B cell (primary cell): ENCODE data around the gene TRIM9. TPM values are rescaled to one million over a fixed set of nuclear protein-coding genes. Genes with fewer than 3 reads are reported as not detected.

ENCODE experiments used
- ATAC-seq: fragments of 200-7000 bp; cut with Tn5 transposase; one replicate; pipeline ENCODE4 v1.10.0; 2021; ENCODE audit warnings: low read depth, mild to moderate bottlenecking, moderate number of reproducible peaks, moderate library complexity
- CTCF ChIA-PET: fragments of 350-600 bp; sonication (Branson Sonifier 250); formaldehyde crosslinking; loops from one replicate; lab custom pipeline; 2021; ENCODE audit warnings: antibody characterized with exemption, inconsistent platforms; lab: Charles Lee
- POLR2A ChIA-PET: fragments of 350-600 bp; sonication (Branson Sonifier 250); formaldehyde crosslinking; loops from one replicate; lab custom pipeline; 2021; ENCODE audit warnings: antibody characterized with exemption; lab: Charles Lee
- DNase-seq: peaks from one replicate; pipeline ENCODE4 v3.0.0; 2013
- H2AFZ ChIP-seq: 2 replicates; pipeline ENCODE4 v1.6.1; 2012; ENCODE audit warnings: mild to moderate bottlenecking, low read depth, low read length; ENCODE audit not compliant: insufficient read depth, poor library complexity, severe bottlenecking
- H3K27ac ChIP-seq, 2 donors: 1 replicate in 1 of 2; 2 replicates in 1 of 2; pipeline ENCODE4 v1.5.1; 2012 to 2013; ENCODE audit warnings: low read length in 2 of 2, mild to moderate bottlenecking in 2 of 2, moderate library complexity in 1 of 2
- H3K27me3 ChIP-seq, 4 experiments: fragments of 200-600 bp in 1 of 4; sonication (generic) in 1 of 4; replicated peaks in 1 of 4; 1 replicate in 2 of 4; 2 replicates in 2 of 4; pipeline versions ENCODE4 v1.6.1 to v1.7.0; 2013 to 2016; ENCODE audit warnings: low read length in 3 of 4, mild to moderate bottlenecking in 2 of 4, mixed read lengths in 1 of 4, moderate library complexity in 1 of 4; ENCODE audit not compliant: insufficient read depth in 4 of 4, control insufficient read depth in 3 of 4; ENCODE audit errors: control extremely low read depth in 1 of 4
- H3K36me3 ChIP-seq, 2 experiments: replicated peaks in 1 of 2; 1 replicate in 1 of 2; 2 replicates in 1 of 2; pipeline versions ENCODE4 v1.6.1 to v1.7.1; 2013; ENCODE audit warnings: low read length in 1 of 2; ENCODE audit not compliant: insufficient read depth in 2 of 2, control insufficient read depth in 1 of 2; ENCODE audit errors: control extremely low read depth in 1 of 2, extremely low read depth in 1 of 2
- H3K4me1 ChIP-seq, 2 donors: fragments of 200-600 bp in 1 of 2; sonication (generic) in 1 of 2; 1 replicate in 1 of 2; 2 replicates in 1 of 2; pipeline versions ENCODE4 v1.5.1 to v1.6.1; 2013 to 2017; ENCODE audit warnings: low read length in 2 of 2; ENCODE audit not compliant: control insufficient read depth in 2 of 2, insufficient read depth in 2 of 2
- H3K4me2 ChIP-seq: replicated peaks from 2 replicates; pipeline ENCODE3; 2012; ENCODE audit warnings: mild to moderate bottlenecking, low read depth, low read length; ENCODE audit not compliant: poor library complexity, severe bottlenecking
- H3K4me3 ChIP-seq, 5 experiments: fragments of 200-600 bp in 1 of 5; sonication (generic) in 1 of 5; 1 replicate in 3 of 5; 2 replicates in 2 of 5; pipeline versions ENCODE4 v1.5.1 to v1.7.0; 2011 to 2016; ENCODE audit warnings: low read length in 4 of 5, mild to moderate bottlenecking in 4 of 5, low read depth in 2 of 5, control low read depth in 1 of 5, moderate library complexity in 1 of 5; ENCODE audit not compliant: insufficient read depth in 1 of 5; ENCODE audit errors: control extremely low read depth in 1 of 5, extremely low read depth in 1 of 5
- H3K79me2 ChIP-seq: fragments of 200-600 bp; sonication (generic); one replicate; pipeline ENCODE4 v1.6.0; 2016; ENCODE audit warnings: low read length; ENCODE audit not compliant: control insufficient read depth, insufficient read depth
- H3K9ac ChIP-seq: fragments of 200-600 bp; sonication (generic); 2 replicates; pipeline ENCODE4 v1.6.1; 2017; ENCODE audit warnings: mild to moderate bottlenecking, low read length, moderate library complexity
- H3K9me3 ChIP-seq, 3 donors: one replicate each; pipeline versions ENCODE4 v1.6.1 to v1.7.1; 2013; ENCODE audit warnings: low read length in 2 of 3; ENCODE audit not compliant: control insufficient read depth in 2 of 3, insufficient read depth in 1 of 3; ENCODE audit errors: control extremely low read depth in 1 of 3
- H4K20me1 ChIP-seq: 2 replicates; pipeline ENCODE4 v1.6.0; 2012; ENCODE audit warnings: mild to moderate bottlenecking, low read length; ENCODE audit not compliant: insufficient read depth, control insufficient read depth, poor library complexity, severe bottlenecking
- H3K27ac Mint-ChIP-seq: one replicate; pipeline ENCODE4 v1.8.0; 2021; ENCODE audit warnings: mixed read lengths
- H3K27me3 Mint-ChIP-seq: one replicate; pipeline ENCODE4 v1.8.0; 2021; ENCODE audit warnings: mixed read lengths
- H3K4me1 Mint-ChIP-seq: one replicate; pipeline ENCODE4 v1.8.0; 2021; ENCODE audit warnings: mixed read lengths
- H3K4me3 Mint-ChIP-seq: one replicate; pipeline ENCODE4 v1.8.0; 2021; ENCODE audit warnings: mixed read lengths
- H3K9me3 Mint-ChIP-seq: one replicate; pipeline ENCODE4 v1.8.0; 2022; ENCODE audit warnings: mixed read lengths; ENCODE audit not compliant: insufficient read depth
- EZH2 ChIP-seq: IDR thresholded peaks from 2 replicates; pipeline ENCODE4 v1.6.1; 2012; ENCODE audit warnings: borderline replicate concordance, low read depth, mild to moderate bottlenecking, moderate library complexity, low read length; ENCODE audit not compliant: insufficient read depth, poor library complexity, severe bottlenecking
- WGBS: methylation state at CpG from one replicate; pipeline ENCODE4 v1.1.5; 2013; ENCODE audit warnings: missing lambda C conversion rate; ENCODE audit not compliant: insufficient coverage; 5-methylcytosine and 5-hydroxymethylcytosine counted together
- intact Hi-C: fragments of 100-400 bp; cut with micrococcal nuclease; formaldehyde crosslinking; loops from one replicate; pipeline ENCODE4 v1.10.0; 2022
- polyA plus RNA-seq: library from polyadenylated mRNA; depleted of rRNA; stranded (reverse); fragments of >200 nt; gene quantifications from 2 replicates; pipeline ENCODE4 v1.2.3, GENCODE V29; 2012
- total RNA-seq, 2 donors: library from RNA; stranded (reverse); fragments of 120-200 nt in 1 of 2; gene quantifications; 1 replicate in 1 of 2; 2 replicates in 1 of 2; pipeline versions ENCODE4 v1.2.3 to v1.2.4, GENCODE V29; 2013 to 2022
- TF ChIP-seq, protein P1 (sequence below): fragments of 200-600 bp; IDR thresholded peaks from one replicate; pipeline ENCODE4 v1.8.0; 2022; ENCODE audit warnings: antibody characterized with exemption, mild to moderate bottlenecking

The TRIM9 gene
- total and polyA plus RNA-seq, 2 donors (not counting 1 experiment from before 2014, with no cell fraction given): 0.24 to 0.32 TPM

GRCh38 chr14:51096870-51097269 is 2.0 kb upstream of the TRIM9 start:
- no peaks in the 10 kb centered on the region for H4K20me1 ChIP-seq
- no peak overlapping the region for H3K27ac Mint-ChIP-seq
- no peak overlapping the region for H3K9ac ChIP-seq
- intact Hi-C loops: loop anchor here (5.0 to 10.0 kb wide), 7 partner anchors 148 to 1598 kb away; partner anchors contain the start of genes ERO1A, FRMD6, GPR137C and POLE2
- H3K4me1 ChIP-seq: peaks cover 21 to 24% of the 10 kb centered on the region in 2 donors
- peaks cover 0 to 20% (median 0%) of the 10 kb centered on the region in 3 donors for H3K9me3 ChIP-seq
- DNase-seq: no peak
- no peak for TF ChIP-seq EZH2
- TF ChIP-seq, protein P1, sequence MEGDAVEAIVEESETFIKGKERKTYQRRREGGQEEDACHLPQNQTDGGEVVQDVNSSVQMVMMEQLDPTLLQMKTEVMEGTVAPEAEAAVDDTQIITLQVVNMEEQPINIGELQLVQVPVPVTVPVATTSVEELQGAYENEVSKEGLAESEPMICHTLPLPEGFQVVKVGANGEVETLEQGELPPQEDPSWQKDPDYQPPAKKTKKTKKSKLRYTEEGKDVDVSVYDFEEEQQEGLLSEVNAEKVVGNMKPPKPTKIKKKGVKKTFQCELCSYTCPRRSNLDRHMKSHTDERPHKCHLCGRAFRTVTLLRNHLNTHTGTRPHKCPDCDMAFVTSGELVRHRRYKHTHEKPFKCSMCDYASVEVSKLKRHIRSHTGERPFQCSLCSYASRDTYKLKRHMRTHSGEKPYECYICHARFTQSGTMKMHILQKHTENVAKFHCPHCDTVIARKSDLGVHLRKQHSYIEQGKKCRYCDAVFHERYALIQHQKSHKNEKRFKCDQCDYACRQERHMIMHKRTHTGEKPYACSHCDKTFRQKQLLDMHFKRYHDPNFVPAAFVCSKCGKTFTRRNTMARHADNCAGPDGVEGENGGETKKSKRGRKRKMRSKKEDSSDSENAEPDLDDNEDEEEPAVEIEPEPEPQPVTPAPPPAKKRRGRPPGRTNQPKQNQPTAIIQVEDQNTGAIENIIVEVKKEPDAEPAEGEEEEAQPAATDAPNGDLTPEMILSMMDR: no peak
- H3K4me2 ChIP-seq: no peak overlapping the region
- H3K4me3 ChIP-seq: no peak overlapping the region
- 100% methylated on average over 1 of the region's 2 CpGs for WGBS
- peaks cover 0 to 36% (median 17%) of the 10 kb centered on the region in 4 experiments for H3K27me3 ChIP-seq
- peaks cover 23% of the 10 kb centered on the region for H3K4me1 Mint-ChIP-seq
- ChIA-PET POLR2A (no interaction called here), CTCF (interaction anchor here (0.7 kb wide), 1 partner anchor 748 kb away, joined by 3 read pairs; no protein-coding TSS in a partner anchor)
- ATAC-seq: no peak
- H3K79me2 ChIP-seq: no peaks in the 10 kb centered on the region
- no peak overlapping the region for H3K4me3 Mint-ChIP-seq
- H3K9me3 Mint-ChIP-seq: no peaks in the 10 kb centered on the region
- no peak overlapping the region for H3K27ac ChIP-seq
- H2AFZ ChIP-seq: no peak overlapping the region
- H3K27me3 Mint-ChIP-seq: peaks cover 46% of the 10 kb centered on the region
- no peaks in the 10 kb centered on the region for H3K36me3 ChIP-seq
